Measurements from ENCODE around the gene THAP12. TPM values are rescaled to one million over a fixed set of nuclear protein-coding genes. Genes with fewer than 3 reads are reported as not detected.
"Not testable (repeated sequence)": the region's sequence is repeated elsewhere in the genome, so short reads cannot be mapped to it uniquely, and the experiment has no call there.

The THAP12 gene
- total RNA-seq, 5 donors from 2014 or later (not counting 1 experiment from before 2014, with no cell fraction given): 41.0 to 51.3 (median 49.0) TPM

DNA sequence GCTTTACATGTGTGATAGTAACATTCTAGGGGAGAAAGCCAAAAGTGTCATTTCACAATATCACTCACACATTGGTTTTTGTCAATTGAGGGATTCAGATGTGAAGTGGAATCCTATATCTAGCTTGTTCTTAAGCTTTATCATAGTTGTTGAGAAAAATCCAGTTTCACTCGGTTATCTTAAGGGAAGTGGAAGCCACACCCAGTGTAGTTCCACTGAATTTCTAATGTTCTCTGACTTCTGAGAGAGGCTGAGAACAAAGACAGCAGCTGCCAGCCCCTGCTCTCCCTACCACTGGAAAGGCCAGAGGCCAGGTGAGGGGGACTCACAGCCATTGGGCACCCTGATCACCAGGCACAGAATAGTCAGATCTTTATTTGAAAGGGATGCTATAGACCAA is 53.7 kb downstream of the THAP12 start:
- 33% methylated on average over 1 of the region's 1 CpG for WGBS (ENCODE audit: insufficient coverage)
- no peak overlapping the region for H3K4me3 Mint-ChIP-seq
- Histone ChIP-seq H3K27me3 (replicated peaks in 1 of 2; ENCODE audit: control insufficient read depth in 2 of 2, extremely low read depth in 1 of 2, insufficient read depth in 2 of 2, low read length in 1 of 2) (peaks cover 0 to 23% of the 10 kb centered on the region in 2 experiments), H3K9me3 (no peaks in the 10 kb centered on the region), H3K4me1 (ENCODE audit: control insufficient read depth in 1 of 2, extremely low read depth in 1 of 2, insufficient read depth in 2 of 2, low read length in 2 of 2) (no peaks in the 10 kb centered on the region), H3K27ac (ENCODE audit: low read length) (no peak overlapping the region), H3K4me3 (ENCODE audit: control insufficient read depth in 1 of 2, extremely low read depth in 1 of 2, low read length in 1 of 2) (no peak overlapping the region), H3K36me3 (ENCODE audit: control insufficient read depth in 2 of 2, extremely low read depth in 1 of 2, insufficient read depth in 1 of 2, low read length in 1 of 2) (no peaks in the 10 kb centered on the region)
- H3K4me1 Mint-ChIP-seq: peaks cover 0 to 11% (median 5%) of the 10 kb centered on the region in 3 donors
- H3K9me3 Mint-ChIP-seq: no peaks in the 10 kb centered on the region
- H3K27me3 Mint-ChIP-seq: peaks cover 11 to 18% of the 10 kb centered on the region in 2 donors
- no peaks in the 10 kb centered on the region for H3K36me3 Mint-ChIP-seq
- ChIA-PET CTCF (no interaction called here), POLR2A (no interaction called here)
- H3K27ac Mint-ChIP-seq: no peak overlapping the region
- no peak for DNase-seq
- no peak for ATAC-seq (replicated peaks in 1 of 4)

DNA sequence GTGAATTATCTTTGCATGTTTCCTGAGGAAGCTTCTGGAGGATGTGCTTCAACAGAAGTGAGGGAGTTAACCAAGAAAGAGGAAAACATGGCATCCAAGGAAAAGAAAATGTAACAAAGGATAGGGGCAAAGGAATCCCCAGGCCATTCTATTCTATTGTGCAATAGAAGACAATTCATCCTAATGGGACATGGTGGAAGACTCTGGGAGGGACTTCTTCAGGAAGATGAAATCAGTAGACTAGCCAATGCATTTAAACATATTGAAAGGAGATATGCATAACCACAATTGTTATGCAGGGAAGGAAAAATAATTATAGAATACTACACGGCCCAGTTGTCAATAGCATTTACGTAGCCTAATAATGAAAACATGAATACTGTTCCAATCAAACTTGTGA is 55.7 kb downstream of the THAP12 start:
- ATAC-seq (replicated peaks in 1 of 4): no peak
- POLR2A ChIA-PET: no interaction called here
- peaks cover 0 to 11% (median 5%) of the 10 kb centered on the region in 3 donors for H3K4me1 Mint-ChIP-seq
- H3K27me3 ChIP-seq (replicated peaks in 1 of 2; ENCODE audit: control insufficient read depth in 2 of 2, extremely low read depth in 1 of 2, insufficient read depth in 2 of 2, low read length in 1 of 2): peaks cover 0 to 36% of the 10 kb centered on the region in 2 experiments
- no peaks in the 10 kb centered on the region for H3K36me3 Mint-ChIP-seq
- no peak overlapping the region for H3K4me3 ChIP-seq (ENCODE audit: control insufficient read depth in 1 of 2, extremely low read depth in 1 of 2, low read length in 1 of 2)
- 80% methylated on average over 1 of the region's 2 CpGs for WGBS (ENCODE audit: insufficient coverage)
- CTCF ChIA-PET: no interaction called here
- no peak overlapping the region for H3K27ac Mint-ChIP-seq
- DNase-seq: no peak
- no peak overlapping the region for H3K27ac ChIP-seq (ENCODE audit: low read length)
- H3K4me1 ChIP-seq (ENCODE audit: control insufficient read depth in 1 of 2, extremely low read depth in 1 of 2, insufficient read depth in 2 of 2, low read length in 2 of 2): no peaks in the 10 kb centered on the region
- H3K9me3 Mint-ChIP-seq: no peaks in the 10 kb centered on the region
- peaks cover 25 to 33% of the 10 kb centered on the region in 2 donors for H3K27me3 Mint-ChIP-seq
- H3K4me3 Mint-ChIP-seq: no peak overlapping the region
- H3K9me3 ChIP-seq: no peaks in the 10 kb centered on the region
- no peaks in the 10 kb centered on the region for H3K36me3 ChIP-seq (ENCODE audit: control insufficient read depth in 2 of 2, extremely low read depth in 1 of 2, insufficient read depth in 1 of 2, low read length in 1 of 2)

DNA sequence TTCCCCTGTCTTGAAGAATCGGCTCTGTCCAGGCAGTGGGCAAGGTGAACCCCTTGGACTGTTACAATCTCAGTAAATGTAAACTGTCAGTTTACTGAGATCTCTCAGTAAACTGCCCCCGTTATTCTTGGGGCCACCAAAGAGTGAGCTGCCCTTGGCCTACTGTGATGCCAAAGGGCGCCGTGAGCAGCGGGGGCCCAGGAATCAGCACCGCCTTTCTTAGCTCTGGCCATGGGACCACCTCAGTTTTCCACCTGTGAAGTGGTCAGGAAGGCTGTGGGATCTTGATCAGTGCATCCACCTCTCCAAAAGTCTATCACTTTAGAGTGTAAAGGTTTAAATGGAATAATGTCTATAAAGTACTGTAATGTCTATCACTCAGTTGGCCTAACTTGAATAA is 57.1 kb downstream of the THAP12 start:
- Mint-ChIP-seq H3K27ac (no peak overlapping the region), H3K9me3 (no peaks in the 10 kb centered on the region), H3K27me3 (peaks cover 36 to 40% of the 10 kb centered on the region in 2 donors), H3K4me1 (peaks cover 0 to 11% (median 5%) of the 10 kb centered on the region in 3 donors), H3K36me3 (no peaks in the 10 kb centered on the region), H3K4me3 (no peak overlapping the region)
- ChIA-PET POLR2A (no interaction called here), CTCF (no interaction called here)
- peaks cover 0 to 45% of the 10 kb centered on the region in 2 experiments for H3K27me3 ChIP-seq (replicated peaks in 1 of 2; ENCODE audit: control insufficient read depth in 2 of 2, extremely low read depth in 1 of 2, insufficient read depth in 2 of 2, low read length in 1 of 2)
- H3K9me3 ChIP-seq: no peaks in the 10 kb centered on the region
- H3K4me1 ChIP-seq (ENCODE audit: control insufficient read depth in 1 of 2, extremely low read depth in 1 of 2, insufficient read depth in 2 of 2, low read length in 2 of 2): peaks cover 0 to 2% of the 10 kb centered on the region in 2 experiments
- 95% methylated on average over 4 of the region's 6 CpGs for WGBS (ENCODE audit: insufficient coverage)
- H3K27ac ChIP-seq (ENCODE audit: low read length): no peak overlapping the region
- H3K4me3 ChIP-seq (ENCODE audit: control insufficient read depth in 1 of 2, extremely low read depth in 1 of 2, low read length in 1 of 2): no peak overlapping the region
- DNase-seq (no peak), ATAC-seq (replicated peaks in 1 of 4) (no peak)
- H3K36me3 ChIP-seq (ENCODE audit: control insufficient read depth in 2 of 2, extremely low read depth in 1 of 2, insufficient read depth in 1 of 2, low read length in 1 of 2): no peaks in the 10 kb centered on the region

DNA sequence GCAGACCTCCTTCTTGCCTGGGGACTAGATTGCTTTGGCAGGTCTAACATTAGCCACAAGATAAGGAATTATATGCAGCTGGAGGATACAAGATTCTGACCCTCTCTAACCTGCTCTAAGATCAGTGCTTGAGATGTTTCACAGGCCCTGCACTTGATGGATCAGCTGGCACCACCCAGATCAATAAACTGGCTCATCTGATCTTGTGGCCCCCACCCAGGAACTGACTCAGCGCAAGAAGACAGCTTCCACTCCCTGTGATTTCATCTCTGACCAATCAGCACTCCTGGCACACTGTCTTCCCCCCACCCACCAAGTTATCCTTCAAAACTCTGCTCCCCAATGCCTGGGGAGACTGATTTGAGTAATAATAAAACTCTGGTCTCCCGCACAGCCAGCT is 57.6 kb downstream of the THAP12 start:
- ATAC-seq (replicated peaks in 1 of 4); H3K36me3 Mint-ChIP-seq; H3K27ac ChIP-seq (ENCODE audit: low read length); H3K4me3 ChIP-seq (ENCODE audit: control insufficient read depth in 1 of 2, extremely low read depth in 1 of 2, low read length in 1 of 2); H3K4me3 Mint-ChIP-seq; H3K4me1 ChIP-seq (ENCODE audit: control insufficient read depth in 1 of 2, extremely low read depth in 1 of 2, insufficient read depth in 2 of 2, low read length in 2 of 2); H3K9me3 ChIP-seq; POLR2A ChIA-PET; H3K36me3 ChIP-seq (ENCODE audit: control insufficient read depth in 2 of 2, extremely low read depth in 1 of 2, insufficient read depth in 1 of 2, low read length in 1 of 2); H3K9me3 Mint-ChIP-seq; DNase-seq: not testable (repeated sequence)
- CTCF ChIA-PET: interaction anchor here in 1 of 2 donors (0.5 kb wide), 1 partner anchor 8 kb away, joined by 7 read pairs; no protein-coding TSS in a partner anchor
- H3K27ac Mint-ChIP-seq: peak overlapping the region in 1 of 2 donors; percentile 25
- peaks cover 0 to 11% (median 5%) of the 10 kb centered on the region in 3 donors for H3K4me1 Mint-ChIP-seq
- H3K27me3 ChIP-seq (replicated peaks in 1 of 2; ENCODE audit: control insufficient read depth in 2 of 2, extremely low read depth in 1 of 2, insufficient read depth in 2 of 2, low read length in 1 of 2): peaks cover 0 to 49% of the 10 kb centered on the region in 2 experiments
- no CpG with 5 or more reads among the region's 2 CpGs for WGBS (ENCODE audit: insufficient coverage)
- H3K27me3 Mint-ChIP-seq: peaks cover 36 to 41% of the 10 kb centered on the region in 2 donors

DNA sequence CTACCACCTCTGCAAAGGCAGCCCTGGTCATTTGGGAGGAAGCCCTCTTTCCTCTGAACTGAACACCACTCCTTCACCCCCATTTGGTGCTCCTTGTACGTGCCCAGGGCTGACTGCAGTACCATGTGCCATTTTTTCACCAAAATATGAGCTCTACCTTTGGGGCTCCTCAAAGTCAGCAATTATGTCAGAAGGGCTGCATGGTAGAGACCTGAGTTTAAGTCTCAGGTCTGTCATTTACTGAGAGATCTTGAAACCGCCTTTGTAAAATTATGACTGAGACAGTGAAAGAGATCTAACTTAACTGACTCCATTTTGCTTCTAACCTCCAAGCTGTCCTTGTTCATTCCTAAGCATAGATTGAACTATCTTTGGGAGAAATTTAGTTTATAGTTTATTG is 58.0 kb downstream of the THAP12 start:
- no peaks in the 10 kb centered on the region for H3K9me3 ChIP-seq
- no peaks in the 10 kb centered on the region for H3K36me3 ChIP-seq (ENCODE audit: control insufficient read depth in 2 of 2, extremely low read depth in 1 of 2, insufficient read depth in 1 of 2, low read length in 1 of 2)
- ATAC-seq (replicated peaks in 1 of 4) (no peak), DNase-seq (no peak)
- H3K4me1 ChIP-seq (ENCODE audit: control insufficient read depth in 1 of 2, extremely low read depth in 1 of 2, insufficient read depth in 2 of 2, low read length in 2 of 2): peaks cover 0 to 6% of the 10 kb centered on the region in 2 experiments
- WGBS (ENCODE audit: insufficient coverage): 75% methylated on average over 1 of the region's 2 CpGs
- H3K4me1 Mint-ChIP-seq: peaks cover 0 to 11% (median 5%) of the 10 kb centered on the region in 3 donors
- no peak overlapping the region for H3K27ac ChIP-seq (ENCODE audit: low read length)
- H3K27me3 Mint-ChIP-seq: peaks cover 36 to 41% of the 10 kb centered on the region in 2 donors
- peaks cover 0 to 51% of the 10 kb centered on the region in 2 experiments for H3K27me3 ChIP-seq (replicated peaks in 1 of 2; ENCODE audit: control insufficient read depth in 2 of 2, extremely low read depth in 1 of 2, insufficient read depth in 2 of 2, low read length in 1 of 2)
- POLR2A ChIA-PET: no interaction called here
- H3K27ac Mint-ChIP-seq: peak overlapping the region in 1 of 2 donors; percentile 42
- H3K9me3 Mint-ChIP-seq: no peaks in the 10 kb centered on the region
- H3K4me3 Mint-ChIP-seq: no peak overlapping the region
- no peak overlapping the region for H3K4me3 ChIP-seq (ENCODE audit: control insufficient read depth in 1 of 2, extremely low read depth in 1 of 2, low read length in 1 of 2)
- no peaks in the 10 kb centered on the region for H3K36me3 Mint-ChIP-seq
- CTCF ChIA-PET: interaction anchor here in 1 of 2 donors (0.5 kb wide), 1 partner anchor 8 kb away, joined by 7 read pairs; no protein-coding TSS in a partner anchor

DNA sequence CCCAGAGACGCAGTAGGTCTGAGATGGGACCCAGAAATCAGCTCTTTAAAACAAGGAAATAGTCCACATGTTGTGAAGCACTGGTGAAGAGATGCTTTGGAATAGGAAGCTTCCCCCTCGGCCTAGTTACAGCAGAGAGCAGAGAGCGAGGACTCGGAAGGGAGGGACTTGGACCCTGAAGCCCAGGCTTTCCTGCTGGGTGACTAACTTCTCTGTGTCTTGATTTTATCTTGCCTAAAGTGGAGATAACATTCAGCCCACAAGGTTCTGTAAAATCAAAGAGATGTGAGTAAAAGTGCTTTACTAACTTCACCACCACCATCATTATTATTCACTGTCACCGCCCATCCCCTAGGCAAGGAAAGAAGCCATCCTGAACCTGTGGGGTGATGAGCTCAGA is 58.4 kb downstream of the THAP12 start:
- no peak for DNase-seq
- POLR2A ChIA-PET: no interaction called here
- no peak overlapping the region for H3K4me3 Mint-ChIP-seq

More for the DNA sequence above, 58.4 kb downstream of the THAP12 start:
- Mint-ChIP-seq H3K4me1 (peaks cover 0 to 11% (median 5%) of the 10 kb centered on the region in 3 donors), H3K36me3 (no peaks in the 10 kb centered on the region), H3K27ac (peak overlapping the region in 1 of 2 donors; percentile 42), H3K9me3 (no peaks in the 10 kb centered on the region), H3K27me3 (peaks cover 36 to 41% of the 10 kb centered on the region in 2 donors)
- Histone ChIP-seq H3K9me3 (no peaks in the 10 kb centered on the region), H3K27ac (ENCODE audit: low read length) (no peak overlapping the region), H3K4me1 (ENCODE audit: control insufficient read depth in 1 of 2, extremely low read depth in 1 of 2, insufficient read depth in 2 of 2, low read length in 2 of 2) (peaks cover 0 to 6% of the 10 kb centered on the region in 2 experiments), H3K36me3 (ENCODE audit: control insufficient read depth in 2 of 2, extremely low read depth in 1 of 2, insufficient read depth in 1 of 2, low read length in 1 of 2) (no peaks in the 10 kb centered on the region), H3K27me3 (replicated peaks in 1 of 2; ENCODE audit: control insufficient read depth in 2 of 2, extremely low read depth in 1 of 2, insufficient read depth in 2 of 2, low read length in 1 of 2) (peaks cover 0 to 50% of the 10 kb centered on the region in 2 experiments), H3K4me3 (ENCODE audit: control insufficient read depth in 1 of 2, extremely low read depth in 1 of 2, low read length in 1 of 2) (no peak overlapping the region)
- CTCF ChIA-PET: no interaction called here
- WGBS (ENCODE audit: insufficient coverage): 67% methylated on average over 1 of the region's 5 CpGs
- ATAC-seq (replicated peaks in 1 of 4): no peak

All from T-cell (primary cell).